IPS-15b (cell line): ENCODE data around the gene GOLGA8S.
"Not testable (repeated sequence)": the region's sequence is repeated elsewhere in the genome, so short reads cannot be mapped to it uniquely, and the experiment has no call there.

Source experiments
- H3K27me3 ChIP-seq: one replicate; pipeline ENCODE4 v1.6.1; 2013; ENCODE audit warnings: low read length; ENCODE audit not compliant: control insufficient read depth, insufficient read depth
- H3K36me3 ChIP-seq: one replicate; pipeline ENCODE4 v1.6.1; 2013; ENCODE audit warnings: low read length; ENCODE audit not compliant: control insufficient read depth, insufficient read depth
- H3K4me1 ChIP-seq: one replicate; pipeline ENCODE4 v1.6.1; 2013; ENCODE audit warnings: mild to moderate bottlenecking, low read length; ENCODE audit not compliant: control insufficient read depth, insufficient read depth
- H3K4me3 ChIP-seq: one replicate; pipeline ENCODE4 v1.5.1; 2013; ENCODE audit warnings: low read depth, low read length
- H3K9ac ChIP-seq: one replicate; pipeline ENCODE4 v1.6.1; 2013; ENCODE audit warnings: low read depth, mild to moderate bottlenecking, low read length
- H3K9me3 ChIP-seq: one replicate; pipeline ENCODE4 v1.6.1; 2013; ENCODE audit warnings: mild to moderate bottlenecking, low read length; ENCODE audit not compliant: control insufficient read depth, insufficient read depth

Gene GOLGA8S

GRCh38 chr15:23401627-23402026, 47.1 kb downstream of the GOLGA8S start:
- Histone ChIP-seq H3K4me1 (no peaks in the 10 kb centered on the region), H3K9ac (no peak overlapping the region), H3K9me3 (no peaks in the 10 kb centered on the region), H3K36me3 (no peaks in the 10 kb centered on the region), H3K27me3 (no peaks in the 10 kb centered on the region), H3K4me3 (no peak overlapping the region)

GRCh38 chr15:23402140-23402539, 47.6 kb downstream of the GOLGA8S start:
- Histone ChIP-seq H3K4me1 (no peaks in the 10 kb centered on the region), H3K27me3 (no peaks in the 10 kb centered on the region), H3K9ac (no peak overlapping the region), H3K36me3 (no peaks in the 10 kb centered on the region), H3K9me3 (no peaks in the 10 kb centered on the region), H3K4me3 (no peak overlapping the region)

GRCh38 chr15:23402544-23402943, 48.0 kb downstream of the GOLGA8S start:
- H3K9ac ChIP-seq = no peak overlapping the region
- no peak overlapping the region for H3K4me3 ChIP-seq
- no peaks in the 10 kb centered on the region for H3K9me3 ChIP-seq
- H3K4me1 ChIP-seq = no peaks in the 10 kb centered on the region
- no peaks in the 10 kb centered on the region for H3K36me3 ChIP-seq
- H3K27me3 ChIP-seq = no peaks in the 10 kb centered on the region

DNA sequence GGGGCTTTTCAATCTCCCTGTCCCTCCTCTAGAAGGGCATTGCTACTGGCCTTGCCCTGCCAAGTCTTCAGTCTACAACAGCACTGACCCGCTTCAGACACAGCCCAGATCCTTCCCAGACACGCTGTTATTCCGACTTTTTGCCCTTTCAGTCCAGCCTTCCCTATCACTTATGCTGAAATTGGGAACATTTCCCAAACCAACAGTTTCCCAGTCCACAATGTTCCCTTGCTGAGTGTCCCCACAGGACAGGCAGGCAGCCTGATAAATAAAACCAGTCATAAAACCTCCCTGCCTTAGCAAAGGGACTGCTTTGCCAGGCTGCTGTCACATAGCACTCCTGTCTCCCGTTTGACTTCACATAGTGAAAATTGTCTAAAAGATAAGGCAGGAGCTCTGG, 49.0 kb downstream of the GOLGA8S start:
- Histone ChIP-seq H3K36me3 (no peaks in the 10 kb centered on the region), H3K9ac (no peak overlapping the region), H3K4me3 (no peak overlapping the region), H3K9me3 (no peaks in the 10 kb centered on the region), H3K27me3 (no peaks in the 10 kb centered on the region), H3K4me1 (no peaks in the 10 kb centered on the region)

- Histone ChIP-seq H3K4me1 (no peaks in the 10 kb centered on the region), H3K9me3 (no peaks in the 10 kb centered on the region), H3K27me3 (no peaks in the 10 kb centered on the region), H3K36me3 (no peaks in the 10 kb centered on the region), H3K4me3 (no peak overlapping the region), H3K9ac (no peak overlapping the region)
These were observed 57.3 kb downstream of the GOLGA8S start for GRCh38 chr15:23411841-23412240.

DNA sequence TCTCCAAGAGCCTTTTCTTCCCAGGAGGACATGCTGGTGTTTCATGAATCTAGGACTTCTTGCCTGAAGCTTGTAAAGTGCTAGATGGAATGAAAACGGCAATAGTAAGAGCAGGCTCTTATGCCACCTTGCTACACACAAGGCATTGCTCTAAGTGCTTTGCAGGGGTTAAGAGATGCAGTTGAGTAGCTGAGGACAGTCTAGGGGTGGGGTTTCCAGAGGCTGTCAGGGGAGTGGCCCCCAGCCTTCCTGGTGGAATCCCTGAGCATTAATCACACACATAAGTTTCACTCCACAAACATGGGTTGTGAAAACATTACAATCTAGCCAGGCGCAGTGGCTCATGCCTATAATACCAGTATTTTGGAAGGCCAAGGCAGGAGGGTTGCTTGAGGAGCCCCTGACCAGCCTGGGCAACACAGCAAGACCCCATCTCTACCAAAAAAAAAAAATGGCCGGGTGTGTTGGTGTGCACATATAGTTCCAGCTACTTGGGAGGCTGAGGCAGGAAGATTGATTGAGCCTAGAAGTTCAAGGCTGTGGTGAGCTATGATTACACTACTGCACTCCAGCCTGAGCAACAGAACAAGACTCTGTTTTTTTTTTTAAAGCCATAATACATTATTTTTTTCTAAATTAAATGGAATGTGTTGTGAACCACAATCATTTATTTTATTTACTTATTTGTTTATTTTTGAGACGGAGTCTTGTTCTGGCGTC, 58.5 kb downstream of the GOLGA8S start:
- not testable (repeated sequence) for H3K36me3 ChIP-seq, H3K9ac ChIP-seq, H3K27me3 ChIP-seq, H3K4me1 ChIP-seq, H3K4me3 ChIP-seq, H3K9me3 ChIP-seq
